Suprapubic skin (tissue), 4 donors: ENCODE measurements around the gene GUCA1A.

Experiments
- CTCF ChIP-seq, 2 donors: fragments of 200-600 bp in 1 of 2; fragments of 450-650 bp in 1 of 2; sonication (generic) in 1 of 2; IDR thresholded peaks; one replicate each; pipeline ENCODE4 v1.5.1; 2016 to 2019; ENCODE audit warnings: antibody characterized with exemption in 2 of 2, mild to moderate bottlenecking in 1 of 2, moderate library complexity in 1 of 2
- POLR2A ChIP-seq, 2 donors: fragments of 450-650 bp; IDR thresholded peaks; one replicate each; pipeline ENCODE4 v1.6.1; 2017; ENCODE audit warnings: antibody characterized with exemption in 2 of 2, mild to moderate bottlenecking in 2 of 2, moderate library complexity in 2 of 2
- POLR2AphosphoS5 ChIP-seq, 3 donors: sonication (generic); formaldehyde crosslinking; IDR thresholded peaks; one replicate each; pipeline ENCODE4 v1.6.1; 2017; ENCODE audit warnings: antibody characterized with exemption in 3 of 3

GRCh38 chr6:42220807-42221206 lies 47.6 kb downstream of the GUCA1A start:
- TF ChIP-seq CTCF (IDR thresholded peaks at IDR 0.05) (no peak), POLR2A (IDR thresholded peaks at IDR 0.05) (no peak), POLR2AphosphoS5 (IDR thresholded peaks at IDR 0.05) (no peak)
